HG02852 (cell line): ENCODE data around the gene FADS6.

Experiments
- ATAC-seq: cut with Tn5 transposase; IDR thresholded peaks from one replicate; pipeline ENCODE4 v1.9.1; 2021; ENCODE audit warnings: mild to moderate bottlenecking, moderate library complexity; ENCODE audit not compliant: unreplicated experiment

Gene FADS6

GRCh38 chr17:74892013-74892841, 1.2 kb downstream of the FADS6 start:
- ATAC-seq: no peak

- ATAC-seq: no peak
These were observed 2.9 kb downstream of the FADS6 start for GRCh38 chr17:74890554-74890953.

GRCh38 chr17:74888469-74888868, 5.0 kb downstream of the FADS6 start:
- no peak for ATAC-seq

GRCh38 chr17:74883241-74883745, 10.1 kb downstream of the FADS6 start:
- no peak for ATAC-seq

GRCh38 chr17:74882517-74883240, 10.8 kb downstream of the FADS6 start:
- no peak for ATAC-seq

DNA sequence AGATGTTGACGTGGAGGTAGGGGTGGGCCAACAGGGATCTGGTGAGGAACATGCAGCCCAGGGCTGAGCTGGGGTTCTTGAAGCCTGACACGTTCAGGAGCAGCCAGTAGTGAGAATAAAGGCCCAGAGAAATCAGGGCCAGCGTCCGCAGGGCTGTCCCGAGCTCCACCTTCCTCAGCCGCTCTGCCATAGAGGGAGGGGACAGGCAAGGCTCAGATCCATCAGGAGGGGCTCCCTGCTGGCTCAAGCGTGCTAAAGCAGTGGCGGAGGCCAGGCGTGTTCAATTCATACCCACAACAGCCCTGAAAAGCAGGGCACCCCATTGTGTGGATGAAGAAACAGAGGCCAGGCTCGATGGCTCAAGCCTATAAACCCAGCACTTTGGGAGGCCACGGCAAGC, 12.4 kb downstream of the FADS6 start:
- ATAC-seq: no peak

GRCh38 chr17:74879308-74879707, 14.1 kb downstream of the FADS6 start:
- ATAC-seq: no peak

- no peak for ATAC-seq
These were observed 14.8 kb downstream of the FADS6 start for GRCh38 chr17:74878658-74879057.

- no peak for ATAC-seq
These were observed 15.6 kb downstream of the FADS6 start for GRCh38 chr17:74877592-74878548.

DNA sequence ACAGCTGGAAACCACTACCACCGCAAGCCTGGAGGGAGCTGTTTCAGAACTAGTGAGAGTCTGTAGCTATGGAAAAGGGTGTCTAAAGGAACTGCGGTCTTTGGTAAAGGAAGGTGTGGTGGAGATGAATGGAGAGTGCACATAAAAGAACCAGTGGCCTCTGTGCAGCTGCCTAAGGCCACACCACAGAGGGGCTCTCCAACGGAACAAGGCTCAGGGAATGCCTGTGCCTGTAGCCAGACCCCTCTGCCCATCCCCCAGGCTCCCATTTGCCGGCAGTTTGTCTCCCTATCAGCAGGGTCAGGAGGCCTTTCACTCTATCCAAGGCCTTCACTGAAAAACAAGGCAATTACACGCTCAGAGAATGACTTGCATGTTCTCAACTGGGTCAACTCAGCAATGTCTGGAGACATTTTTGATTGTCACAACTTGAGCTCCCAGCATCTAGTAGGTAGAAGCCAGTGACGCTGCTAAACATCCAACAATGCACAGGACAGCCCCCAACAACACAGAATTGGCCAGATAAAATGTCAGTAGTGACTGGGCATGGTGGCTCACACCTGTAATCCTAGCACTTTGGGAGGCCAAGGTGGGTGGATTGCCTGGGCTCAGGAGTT, 17.3 kb downstream of the FADS6 start:
- no peak for ATAC-seq

DNA sequence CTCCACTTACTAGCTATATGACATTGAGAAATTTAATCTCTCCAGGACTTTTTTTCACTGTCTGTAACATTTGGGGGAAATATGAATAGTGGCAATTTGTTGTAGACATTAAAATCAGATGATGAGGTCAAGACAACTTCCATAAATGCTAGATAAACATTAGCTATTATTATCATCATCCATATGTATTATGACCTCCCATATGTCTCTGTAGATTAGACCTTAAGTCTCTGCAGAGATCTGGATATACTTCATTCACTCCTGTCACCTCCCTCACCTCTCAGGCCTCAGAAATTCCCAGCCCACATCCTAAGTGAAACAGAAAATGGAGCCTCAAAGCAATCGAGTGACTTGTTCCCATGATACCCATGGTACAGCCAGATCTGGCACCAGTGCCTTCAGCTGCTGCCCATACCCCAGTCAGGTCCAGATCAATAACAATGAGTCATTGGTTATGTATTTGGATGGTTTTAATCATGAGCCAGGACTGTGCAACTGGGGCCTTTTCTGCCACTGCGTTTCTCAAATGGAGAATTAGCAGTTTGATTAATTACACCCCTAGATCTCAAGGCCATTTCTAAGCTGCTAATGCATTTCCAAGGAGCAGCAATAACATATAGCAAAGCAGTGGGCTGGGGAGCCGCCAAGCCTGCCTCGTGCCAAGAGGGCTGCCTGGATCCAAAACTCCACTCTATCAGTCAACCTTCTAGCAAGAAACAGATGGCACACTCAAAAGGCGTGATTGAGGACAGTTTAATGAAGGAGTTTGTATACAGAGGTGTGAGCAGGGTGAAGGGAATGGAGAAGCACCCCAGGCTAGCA, 18.1 kb downstream of the FADS6 start:
- no peak for ATAC-seq

DNA sequence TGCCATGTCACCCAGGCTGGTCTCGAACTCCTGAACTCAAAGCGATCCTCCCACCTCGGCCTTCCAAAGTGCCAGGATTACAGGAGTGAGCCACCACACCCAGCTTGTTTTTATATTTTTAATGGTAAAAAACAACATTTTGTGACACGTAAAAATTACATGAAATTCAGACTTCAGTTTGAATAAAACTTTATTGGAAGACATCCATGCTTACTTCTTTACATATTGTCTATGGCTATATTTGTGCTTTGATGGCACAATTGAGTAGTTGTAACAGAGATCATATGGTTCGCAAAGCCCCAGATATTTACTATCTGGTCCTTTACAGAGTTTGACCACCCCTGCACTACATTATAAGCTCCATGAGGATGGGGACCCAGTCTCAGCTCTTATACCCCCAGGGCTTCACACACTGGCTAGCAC, 18.8 kb downstream of the FADS6 start:
- no peak for ATAC-seq

- ATAC-seq: no peak
These were observed 19.4 kb downstream of the FADS6 start for GRCh38 chr17:74873874-74874614.

- peak; percentile 86 for ATAC-seq
These were observed 20.2 kb downstream of the FADS6 start for GRCh38 chr17:74873037-74873873.

DNA sequence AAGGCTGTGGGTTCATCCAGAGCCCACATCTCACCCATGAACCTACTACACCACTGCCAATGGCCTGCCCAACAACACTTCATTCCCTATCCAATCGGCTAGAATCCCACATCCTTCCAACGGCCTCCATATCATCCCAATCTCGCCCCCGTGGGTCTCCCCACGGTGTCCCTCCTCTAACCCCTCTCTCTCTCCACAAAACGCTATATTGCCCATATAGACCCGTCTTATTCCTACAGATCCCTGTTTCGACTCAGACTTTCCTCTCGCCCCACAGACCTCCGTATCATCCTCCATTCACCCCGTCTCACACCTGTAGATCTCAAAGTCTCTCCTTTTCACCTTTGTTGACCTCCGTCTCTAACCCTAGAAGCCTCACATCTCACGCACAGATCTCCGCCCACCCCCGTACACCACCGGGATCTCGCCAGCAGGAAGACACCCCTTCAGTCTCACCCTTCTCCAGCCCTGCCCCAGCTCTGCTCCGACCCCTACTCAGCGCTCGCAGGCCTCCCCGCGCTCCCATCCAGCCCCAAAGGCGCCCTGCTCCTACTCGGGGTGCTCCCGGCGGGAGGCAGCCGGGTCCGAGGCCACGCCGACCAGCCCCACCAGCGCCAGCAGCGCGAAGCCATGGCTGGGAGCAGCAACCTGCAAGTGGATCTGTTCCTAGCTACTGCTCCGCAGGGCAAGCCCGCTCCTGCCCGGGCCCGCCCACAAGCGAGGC, 21.0 kb downstream of the FADS6 start, which contains the start of gene FDXR:
Gene FDXR (minus strand): TSS at position 682 of the 724 bp plus-strand sequence. CDS start 50 bp downstream, at position 632.
- peak; percentile 30 for ATAC-seq

GRCh38 chr17:74871356-74872076, 21.9 kb downstream of the FADS6 start:
- no peak for ATAC-seq

DNA sequence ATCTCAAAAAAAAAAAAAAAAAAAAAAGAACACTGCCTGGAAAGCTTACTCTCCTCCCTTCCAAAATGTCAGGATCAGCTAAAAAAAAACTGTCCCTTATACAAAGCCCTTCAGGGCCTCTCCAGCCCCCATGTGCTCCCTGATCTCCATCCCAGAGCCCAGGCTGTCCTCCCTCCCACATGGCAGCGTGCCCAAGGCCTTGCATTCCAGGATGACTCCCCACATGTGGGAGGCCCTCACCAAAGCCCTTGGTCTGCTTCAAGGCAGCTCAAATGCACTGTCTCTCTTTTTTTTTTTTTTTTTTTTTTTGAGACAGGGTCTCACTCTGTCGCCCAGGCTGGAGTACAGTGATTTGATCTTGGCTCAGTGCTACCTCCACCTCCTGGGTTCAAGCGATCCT, 22.9 kb downstream of the FADS6 start:
- no peak for ATAC-seq
